ENCODE measurements around the gene SLX9.

Gene SLX9

GRCh38 chr21:44948426-44949120, 8.7 kb downstream of the SLX9 start:
- Histone ChIP-seq H3K27ac (ENCODE audit: low read depth, low read length) (no peak overlapping the region), H3K4me1 (ENCODE audit: control insufficient read depth in 1 of 2, insufficient read depth in 2 of 2, low read length in 2 of 2) (peaks cover 0 to 7% of the 10 kb centered on the region in 2 donors)

DNA sequence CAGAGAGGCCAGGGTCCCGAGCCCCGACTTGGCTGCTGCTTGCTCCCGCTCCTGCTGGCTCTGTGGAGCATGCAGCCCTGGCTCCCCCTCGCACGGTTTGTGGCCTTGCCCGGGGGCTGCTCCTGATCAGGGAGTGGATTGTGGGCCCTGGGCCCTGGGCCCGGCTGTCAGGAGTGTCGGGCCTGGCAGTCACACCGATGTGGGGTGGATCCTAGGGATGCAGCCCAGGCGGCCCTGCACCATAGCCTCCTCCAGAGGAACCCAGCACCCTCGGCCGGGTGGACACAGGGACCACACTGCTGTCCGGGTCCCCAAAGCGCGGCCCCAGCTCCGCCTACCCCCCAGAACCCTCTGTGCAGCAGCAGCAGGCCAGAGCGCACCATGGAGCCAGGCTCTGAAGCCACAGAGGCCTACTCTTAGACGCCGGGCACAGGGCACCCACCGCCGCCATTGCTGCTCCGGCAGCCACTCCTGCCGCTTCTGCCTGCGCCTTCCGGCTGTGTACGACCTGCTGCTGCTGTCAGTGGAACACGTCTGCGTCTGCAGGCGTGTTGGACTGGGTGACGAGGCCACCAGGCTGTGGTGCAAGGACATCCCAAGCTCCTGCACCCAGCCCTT, 9.4 kb downstream of the SLX9 start:
- Histone ChIP-seq H3K4me1 (ENCODE audit: control insufficient read depth in 1 of 2, insufficient read depth in 2 of 2, low read length in 2 of 2) (peaks cover 0 to 7% of the 10 kb centered on the region in 2 donors), H3K27ac (ENCODE audit: low read depth, low read length) (no peak overlapping the region), H3K4me3 (ENCODE audit: low read depth in 1 of 2, low read length in 2 of 2) (no peak overlapping the region), H3K27me3 (ENCODE audit: control insufficient read depth in 1 of 2, insufficient read depth in 2 of 2, low read length in 2 of 2) (no peaks in the 10 kb centered on the region), H3K9ac (ENCODE audit: low read depth in 1 of 2, low read length in 2 of 2) (no peak overlapping the region), H3K9me3 (ENCODE audit: control insufficient read depth in 1 of 2, low read length in 2 of 2) (no peaks in the 10 kb centered on the region), H3K36me3 (ENCODE audit: control insufficient read depth in 1 of 2, insufficient read depth in 2 of 2, low read length in 2 of 2) (peaks cover 4 to 32% of the 10 kb centered on the region in 2 donors)

More at GRCh38 chr21:44948426-44949120, 8.7 kb downstream of the SLX9 start:
- Histone ChIP-seq H3K36me3 (ENCODE audit: control insufficient read depth in 1 of 2, insufficient read depth in 2 of 2, low read length in 2 of 2) (peaks cover 5 to 39% of the 10 kb centered on the region in 2 donors), H3K27me3 (ENCODE audit: control insufficient read depth in 1 of 2, insufficient read depth in 2 of 2, low read length in 2 of 2) (no peaks in the 10 kb centered on the region), H3K9me3 (ENCODE audit: control insufficient read depth in 1 of 2, low read length in 2 of 2) (no peaks in the 10 kb centered on the region), H3K4me3 (ENCODE audit: low read depth in 1 of 2, low read length in 2 of 2) (no peak overlapping the region), H3K9ac (ENCODE audit: low read depth in 1 of 2, low read length in 2 of 2) (no peak overlapping the region)

DNA sequence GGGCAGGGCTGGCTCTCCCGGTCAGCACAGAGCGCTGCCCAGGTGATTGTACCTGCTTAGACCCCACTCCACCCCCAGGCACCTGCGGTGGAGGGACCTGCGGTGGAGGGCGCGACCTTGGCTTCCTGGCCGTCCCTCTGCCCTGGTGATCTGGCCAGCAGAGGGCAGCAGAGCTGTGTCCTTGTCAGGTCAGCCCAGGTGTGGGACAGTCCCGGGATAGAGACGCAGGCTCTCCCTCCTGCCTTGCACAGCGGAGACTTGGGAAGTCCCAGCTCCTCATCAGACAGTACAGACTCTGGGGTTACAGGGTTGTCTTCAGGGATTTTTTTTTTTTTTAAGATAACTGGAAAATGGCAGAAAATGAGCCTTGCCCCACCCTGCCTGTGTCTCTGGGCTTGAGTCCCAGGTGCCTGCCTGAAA, 10.0 kb downstream of the SLX9 start:
- Histone ChIP-seq H3K9me3 (ENCODE audit: control insufficient read depth in 1 of 2, low read length in 2 of 2) (no peaks in the 10 kb centered on the region), H3K4me3 (ENCODE audit: low read depth in 1 of 2, low read length in 2 of 2) (no peak overlapping the region), H3K4me1 (ENCODE audit: control insufficient read depth in 1 of 2, insufficient read depth in 2 of 2, low read length in 2 of 2) (peaks cover 0 to 7% of the 10 kb centered on the region in 2 donors), H3K36me3 (ENCODE audit: control insufficient read depth in 1 of 2, insufficient read depth in 2 of 2, low read length in 2 of 2) (peaks cover 0 to 27% of the 10 kb centered on the region in 2 donors), H3K27ac (ENCODE audit: low read depth, low read length) (no peak overlapping the region), H3K27me3 (ENCODE audit: control insufficient read depth in 1 of 2, insufficient read depth in 2 of 2, low read length in 2 of 2) (no peaks in the 10 kb centered on the region), H3K9ac (ENCODE audit: low read depth in 1 of 2, low read length in 2 of 2) (no peak overlapping the region)

DNA sequence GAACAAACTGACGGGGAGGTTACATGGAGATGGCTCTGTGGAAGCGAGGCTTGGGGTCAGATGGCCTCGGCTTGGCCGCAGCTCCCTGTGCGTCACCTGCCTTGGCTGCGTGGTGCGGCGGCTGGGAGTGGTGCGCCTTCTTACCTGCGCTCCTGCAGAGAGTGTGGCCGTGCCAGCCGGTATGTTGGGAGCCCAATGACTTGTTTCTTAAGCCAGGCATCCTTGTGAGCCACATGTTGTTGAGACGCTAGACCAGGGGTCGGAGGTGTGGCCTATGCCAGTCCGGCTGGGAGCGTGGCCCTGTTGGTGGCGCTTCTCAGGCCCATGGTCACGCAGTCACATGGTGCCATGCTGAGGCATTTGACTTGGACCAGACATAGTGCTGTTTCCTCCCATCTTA, 10.5 kb downstream of the SLX9 start:
- Histone ChIP-seq H3K9ac (ENCODE audit: low read depth in 1 of 2, low read length in 2 of 2) (no peak overlapping the region), H3K27ac (ENCODE audit: low read depth, low read length) (no peak overlapping the region), H3K4me1 (ENCODE audit: control insufficient read depth in 1 of 2, insufficient read depth in 2 of 2, low read length in 2 of 2) (peaks cover 0 to 7% of the 10 kb centered on the region in 2 donors), H3K9me3 (ENCODE audit: control insufficient read depth in 1 of 2, low read length in 2 of 2) (no peaks in the 10 kb centered on the region), H3K4me3 (ENCODE audit: low read depth in 1 of 2, low read length in 2 of 2) (no peak overlapping the region), H3K27me3 (ENCODE audit: control insufficient read depth in 1 of 2, insufficient read depth in 2 of 2, low read length in 2 of 2) (no peaks in the 10 kb centered on the region), H3K36me3 (ENCODE audit: control insufficient read depth in 1 of 2, insufficient read depth in 2 of 2, low read length in 2 of 2) (peaks cover 0 to 24% of the 10 kb centered on the region in 2 donors)

DNA sequence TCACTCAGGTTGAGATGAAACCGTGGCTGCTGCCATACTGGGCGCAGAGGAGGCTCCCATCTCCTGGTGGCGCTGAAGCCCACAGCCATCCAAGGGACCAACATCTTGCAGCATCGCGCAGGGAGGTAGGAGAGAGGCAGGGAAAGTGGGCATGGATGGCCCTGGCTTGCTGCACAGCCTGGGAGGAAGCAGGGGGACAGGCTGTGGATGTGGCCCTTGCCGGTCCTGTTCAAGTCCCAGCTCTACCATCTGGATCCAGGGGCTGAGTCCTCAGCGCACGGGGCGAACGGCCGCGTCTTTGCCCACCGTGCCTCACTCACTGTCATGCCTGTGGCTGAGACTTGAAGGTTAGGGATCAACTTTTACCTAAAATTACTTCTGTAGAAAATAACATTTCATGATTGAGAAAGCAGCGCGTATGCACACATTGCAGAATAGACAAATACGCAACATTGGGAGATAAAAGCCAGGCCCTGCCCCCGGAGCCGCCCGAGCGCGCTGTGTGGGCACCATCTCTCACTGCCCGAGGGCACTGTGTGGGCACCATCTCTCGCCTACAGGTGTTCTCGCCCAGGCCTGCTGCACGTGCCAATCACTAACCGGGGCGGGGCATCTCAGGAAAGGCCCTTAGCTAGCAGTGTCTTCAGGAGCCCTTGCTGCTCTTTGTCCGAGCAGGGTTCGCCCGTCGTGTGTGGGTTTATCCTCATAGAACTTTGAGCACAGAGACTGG, 11.5 kb downstream of the SLX9 start:
- Histone ChIP-seq H3K9ac (ENCODE audit: low read depth in 1 of 2, low read length in 2 of 2) (no peak overlapping the region), H3K9me3 (ENCODE audit: control insufficient read depth in 1 of 2, low read length in 2 of 2) (no peaks in the 10 kb centered on the region), H3K27me3 (ENCODE audit: control insufficient read depth in 1 of 2, insufficient read depth in 2 of 2, low read length in 2 of 2) (no peaks in the 10 kb centered on the region), H3K36me3 (ENCODE audit: control insufficient read depth in 1 of 2, insufficient read depth in 2 of 2, low read length in 2 of 2) (peaks cover 0 to 23% of the 10 kb centered on the region in 2 donors), H3K4me3 (ENCODE audit: low read depth in 1 of 2, low read length in 2 of 2) (no peak overlapping the region), H3K27ac (ENCODE audit: low read depth, low read length) (no peak overlapping the region), H3K4me1 (ENCODE audit: control insufficient read depth in 1 of 2, insufficient read depth in 2 of 2, low read length in 2 of 2) (peaks cover 0 to 7% of the 10 kb centered on the region in 2 donors)

GRCh38 chr21:44952116-44952928, 12.5 kb downstream of the SLX9 start:
- Histone ChIP-seq H3K4me1 (ENCODE audit: control insufficient read depth in 1 of 2, insufficient read depth in 2 of 2, low read length in 2 of 2) (peaks cover 0 to 7% of the 10 kb centered on the region in 2 donors), H3K27me3 (ENCODE audit: control insufficient read depth in 1 of 2, insufficient read depth in 2 of 2, low read length in 2 of 2) (no peaks in the 10 kb centered on the region), H3K9me3 (ENCODE audit: control insufficient read depth in 1 of 2, low read length in 2 of 2) (no peaks in the 10 kb centered on the region), H3K9ac (ENCODE audit: low read depth in 1 of 2, low read length in 2 of 2) (no peak overlapping the region), H3K36me3 (ENCODE audit: control insufficient read depth in 1 of 2, insufficient read depth in 2 of 2, low read length in 2 of 2) (peaks cover 0 to 28% of the 10 kb centered on the region in 2 donors), H3K4me3 (ENCODE audit: low read depth in 1 of 2, low read length in 2 of 2) (no peak overlapping the region), H3K27ac (ENCODE audit: low read depth, low read length) (no peak overlapping the region)

- no peak overlapping the region for H3K27ac ChIP-seq (ENCODE audit: low read depth, low read length)
Measured at GRCh38 chr21:44952929-44953627, 13.2 kb downstream of the SLX9 start.

DNA sequence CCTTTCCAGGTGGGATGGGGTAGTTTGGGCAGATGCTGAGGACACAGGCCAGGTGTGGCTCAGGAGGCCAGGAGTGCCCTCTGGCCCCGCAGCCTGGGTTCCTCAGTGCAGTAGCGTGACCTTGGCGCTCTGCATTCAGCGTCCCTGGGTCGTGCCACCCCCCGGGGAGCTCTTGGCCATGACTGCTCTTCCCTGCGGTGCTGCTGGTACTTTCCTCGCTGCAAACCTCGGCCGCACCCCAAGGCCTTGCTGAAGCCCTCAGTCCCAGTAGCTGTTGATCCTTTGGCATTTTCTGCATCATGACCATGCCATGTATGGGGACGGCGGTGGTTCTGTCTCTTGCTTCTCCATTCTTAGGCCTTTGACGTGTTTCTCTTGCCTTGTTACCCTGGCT, 13.8 kb downstream of the SLX9 start:
- no peak overlapping the region for H3K4me3 ChIP-seq (ENCODE audit: low read depth in 1 of 2, low read length in 2 of 2)
- H3K4me1 ChIP-seq (ENCODE audit: control insufficient read depth in 1 of 2, insufficient read depth in 2 of 2, low read length in 2 of 2) = peaks cover 0 to 12% of the 10 kb centered on the region in 2 donors
- H3K9me3 ChIP-seq (ENCODE audit: control insufficient read depth in 1 of 2, low read length in 2 of 2) = no peaks in the 10 kb centered on the region
- H3K9ac ChIP-seq (ENCODE audit: low read depth in 1 of 2, low read length in 2 of 2) = no peak overlapping the region
- no peak overlapping the region for H3K27ac ChIP-seq (ENCODE audit: low read depth, low read length)
- H3K27me3 ChIP-seq (ENCODE audit: control insufficient read depth in 1 of 2, insufficient read depth in 2 of 2, low read length in 2 of 2) = no peaks in the 10 kb centered on the region
- peaks cover 0 to 35% of the 10 kb centered on the region in 2 donors for H3K36me3 ChIP-seq (ENCODE audit: control insufficient read depth in 1 of 2, insufficient read depth in 2 of 2, low read length in 2 of 2)

More at GRCh38 chr21:44952929-44953627, 13.2 kb downstream of the SLX9 start:
- H3K4me1 ChIP-seq (ENCODE audit: control insufficient read depth in 1 of 2, insufficient read depth in 2 of 2, low read length in 2 of 2) = peaks cover 0 to 9% of the 10 kb centered on the region in 2 donors
- H3K4me3 ChIP-seq (ENCODE audit: low read depth in 1 of 2, low read length in 2 of 2) = no peak overlapping the region
- H3K9ac ChIP-seq (ENCODE audit: low read depth in 1 of 2, low read length in 2 of 2) = no peak overlapping the region
- no peaks in the 10 kb centered on the region for H3K9me3 ChIP-seq (ENCODE audit: control insufficient read depth in 1 of 2, low read length in 2 of 2)
- no peaks in the 10 kb centered on the region for H3K27me3 ChIP-seq (ENCODE audit: control insufficient read depth in 1 of 2, insufficient read depth in 2 of 2, low read length in 2 of 2)
- peaks cover 0 to 31% of the 10 kb centered on the region in 2 donors for H3K36me3 ChIP-seq (ENCODE audit: control insufficient read depth in 1 of 2, insufficient read depth in 2 of 2, low read length in 2 of 2)

- Histone ChIP-seq H3K27ac (ENCODE audit: low read depth, low read length) (no peak overlapping the region), H3K4me3 (ENCODE audit: low read depth in 1 of 2, low read length in 2 of 2) (no peak overlapping the region), H3K27me3 (ENCODE audit: control insufficient read depth in 1 of 2, insufficient read depth in 2 of 2, low read length in 2 of 2) (no peaks in the 10 kb centered on the region), H3K4me1 (ENCODE audit: control insufficient read depth in 1 of 2, insufficient read depth in 2 of 2, low read length in 2 of 2) (peaks cover 4 to 12% of the 10 kb centered on the region in 2 donors), H3K9me3 (ENCODE audit: control insufficient read depth in 1 of 2, low read length in 2 of 2) (no peaks in the 10 kb centered on the region), H3K36me3 (ENCODE audit: control insufficient read depth in 1 of 2, insufficient read depth in 2 of 2, low read length in 2 of 2) (peaks cover 0 to 38% of the 10 kb centered on the region in 2 donors), H3K9ac (ENCODE audit: low read depth in 1 of 2, low read length in 2 of 2) (no peak overlapping the region)
Measured at GRCh38 chr21:44954281-44954771, 14.5 kb downstream of the SLX9 start.

All from duodenal mucosa (tissue), 2 donors.